Measurements from ENCODE around the gene FAM3B. TPM values are rescaled to one million over a fixed set of nuclear protein-coding genes. Genes with fewer than 3 reads are reported as not detected.

The FAM3B gene
- total RNA-seq, 1 experiment from 2014 or later: not detected

DNA sequence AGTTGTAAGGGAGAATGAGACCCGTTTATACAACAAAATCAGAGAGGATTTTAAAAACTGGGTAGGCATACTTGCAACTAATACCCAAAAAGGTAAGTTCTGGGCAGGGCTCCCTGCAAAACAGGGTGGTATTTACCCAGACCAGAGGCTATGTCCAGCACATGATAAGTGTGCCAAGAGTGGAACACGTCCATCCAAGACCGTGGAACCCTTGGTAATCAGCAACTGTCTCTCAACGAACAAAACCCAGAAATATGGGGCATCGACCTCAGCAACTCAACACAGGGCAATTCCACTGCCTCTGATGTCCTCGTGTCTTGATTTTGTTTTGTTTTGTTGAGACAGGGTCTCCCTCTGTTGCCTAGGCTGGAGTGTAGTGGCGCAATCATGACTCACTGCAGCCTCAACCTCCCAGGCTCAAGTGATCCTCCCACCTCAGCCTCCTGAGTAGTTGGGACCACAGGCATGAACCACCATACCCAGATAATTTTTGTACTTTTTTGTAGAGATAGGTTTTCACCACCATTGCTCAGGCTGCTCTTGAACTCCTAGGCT, 82.7 kb downstream of the FAM3B start:
- no peak for DNase-seq (ENCODE audit: low read depth, low spot score)
- in situ Hi-C loops (cut with HindIII; ENCODE audit: low pct_unique_long_range_greater_than_20kb, low sequenced_read_pairs): no loop called here

DNA sequence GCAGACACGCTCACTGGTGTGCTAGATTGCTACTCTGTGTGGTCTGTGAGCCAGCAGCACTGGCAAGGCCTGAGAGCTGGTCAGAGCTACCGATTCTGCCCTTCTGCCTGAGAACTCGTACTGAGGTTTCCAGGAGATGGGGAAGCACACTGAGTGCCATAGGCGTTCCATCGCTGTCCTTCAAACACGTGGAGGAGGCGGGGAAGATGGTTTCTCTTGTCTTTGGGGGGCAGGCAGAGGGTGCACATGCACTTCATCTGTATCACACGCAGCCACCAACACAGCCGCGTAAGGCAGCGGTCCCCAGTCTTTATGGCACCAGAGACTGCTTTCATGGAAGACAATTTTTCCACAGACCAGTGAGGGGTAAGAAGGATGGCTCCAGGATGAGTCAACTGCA, 85.6 kb downstream of the FAM3B start:
- no peak for DNase-seq (ENCODE audit: low read depth, low spot score)
- in situ Hi-C loops (cut with HindIII; ENCODE audit: low pct_unique_long_range_greater_than_20kb, low sequenced_read_pairs): no loop called here

DNA sequence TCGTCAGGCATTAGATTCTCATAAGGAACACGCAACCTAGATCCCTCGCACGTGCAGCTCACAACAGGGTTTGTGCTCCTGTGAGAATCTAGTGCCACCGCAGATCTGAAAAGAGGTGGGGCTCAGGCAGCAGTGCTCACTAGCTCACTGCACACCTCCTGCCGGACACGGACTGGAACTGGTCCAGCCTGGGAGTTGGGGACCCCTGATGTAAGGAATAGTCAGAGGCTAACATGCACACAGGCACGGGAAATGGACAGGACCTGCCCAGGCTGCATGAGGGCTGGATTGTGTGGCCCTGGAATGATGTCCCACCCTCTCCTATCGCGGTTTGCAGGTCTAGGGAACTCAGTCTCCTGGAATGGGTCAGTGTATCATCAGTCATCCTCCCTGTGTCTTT, 86.2 kb downstream of the FAM3B start:
- in situ Hi-C loops (cut with HindIII; ENCODE audit: low pct_unique_long_range_greater_than_20kb, low sequenced_read_pairs): no loop called here
- DNase-seq (ENCODE audit: low read depth, low spot score): no peak

DNA sequence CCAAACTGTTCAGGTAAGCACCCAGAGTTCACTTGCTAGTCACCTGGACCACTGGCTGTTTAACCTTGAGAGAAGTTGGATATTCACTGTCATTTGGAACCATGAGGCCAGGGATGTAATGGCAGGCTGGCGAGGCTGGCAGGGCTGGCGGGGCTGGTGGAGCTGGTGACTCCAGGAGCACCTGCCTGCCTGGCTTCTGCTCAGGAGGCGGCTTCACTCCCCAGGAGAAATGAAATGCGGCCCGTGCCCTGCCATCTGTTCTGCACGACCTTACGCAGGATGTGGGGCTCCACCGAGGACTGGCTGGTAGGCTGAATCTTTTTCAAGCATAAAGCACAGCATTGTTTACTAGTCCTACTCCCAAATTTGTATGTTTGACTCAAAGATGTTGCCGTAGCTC, 86.7 kb downstream of the FAM3B start:
- in situ Hi-C loops (cut with HindIII; ENCODE audit: low pct_unique_long_range_greater_than_20kb, low sequenced_read_pairs): no loop called here

DNA sequence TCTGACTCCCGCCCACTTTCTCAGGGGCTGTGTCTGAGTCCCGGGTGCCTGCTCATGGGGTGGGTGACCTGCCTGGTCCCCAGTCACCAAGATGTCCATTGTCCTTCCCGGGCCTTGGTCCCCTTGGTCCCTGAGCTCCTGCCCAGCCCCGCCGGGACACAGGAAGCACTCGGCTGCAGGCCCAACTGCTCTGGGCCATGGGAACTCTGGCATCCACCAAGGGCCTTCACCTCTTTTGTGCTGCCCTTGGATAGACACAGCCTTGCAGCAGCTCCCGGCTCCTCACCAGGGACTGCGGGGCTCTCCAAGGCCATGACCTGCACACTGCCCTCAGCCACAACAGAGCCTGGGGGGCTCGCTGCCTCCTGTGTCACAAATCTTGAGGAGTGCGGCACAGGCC, 87.4 kb downstream of the FAM3B start:
- in situ Hi-C loops (cut with HindIII; ENCODE audit: low pct_unique_long_range_greater_than_20kb, low sequenced_read_pairs): no loop called here
- DNase-seq (ENCODE audit: low read depth, low spot score): no peak

More for the DNA sequence above, 86.7 kb downstream of the FAM3B start:
- no peak for DNase-seq (ENCODE audit: low read depth, low spot score)

DNA sequence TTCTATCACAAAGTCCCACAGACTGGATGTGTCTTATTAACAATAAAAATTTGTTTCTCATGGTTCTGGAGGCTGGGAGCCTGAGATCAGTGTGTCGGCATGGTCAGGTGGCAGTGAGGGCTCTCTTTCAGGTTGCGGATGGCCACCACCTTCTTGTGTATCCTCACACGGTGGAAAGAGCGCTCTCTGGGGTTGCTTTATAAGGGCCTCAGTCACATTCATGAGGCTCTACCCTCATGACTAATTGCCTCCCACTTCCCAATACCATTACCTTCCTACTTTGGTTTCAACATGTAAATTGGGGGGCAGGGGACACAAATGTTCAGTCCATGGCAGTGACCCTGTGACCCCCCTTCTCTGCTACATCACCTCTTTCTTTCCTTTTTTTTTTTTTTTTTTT, 88.7 kb downstream of the FAM3B start:
- in situ Hi-C loops (cut with HindIII; ENCODE audit: low pct_unique_long_range_greater_than_20kb, low sequenced_read_pairs): no loop called here

DNA sequence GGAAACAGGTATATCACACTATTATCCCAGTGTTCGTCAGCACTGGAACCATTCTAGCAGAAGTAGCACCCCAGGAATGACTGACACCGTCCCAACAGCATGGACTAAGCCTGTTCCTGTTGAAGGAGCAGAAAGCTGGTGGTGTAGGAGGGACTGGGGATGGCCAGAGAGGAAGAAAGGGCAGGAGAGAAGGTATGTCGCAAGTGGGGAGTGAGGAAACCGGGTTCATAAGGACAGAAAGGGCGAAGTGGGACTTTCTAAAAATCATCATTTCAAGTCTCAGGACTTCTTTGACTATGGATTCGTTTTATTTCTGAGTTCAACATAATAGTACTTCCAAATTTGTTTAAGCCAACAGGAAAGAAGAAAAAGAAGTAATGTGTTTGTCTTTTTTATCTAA, 89.7 kb downstream of the FAM3B start:
- in situ Hi-C loops (cut with HindIII; ENCODE audit: low pct_unique_long_range_greater_than_20kb, low sequenced_read_pairs): no loop called here
- DNase-seq (ENCODE audit: low read depth, low spot score): no peak

More for the DNA sequence above, 88.7 kb downstream of the FAM3B start:
- no peak for DNase-seq (ENCODE audit: low read depth, low spot score)

Other genes with a start within 250 kb of the FAM3B start
- 490 and 502 TPM in 2 replicates for gene BACE2, start 148.6 kb upstream of the FAM3B start, total RNA-seq (2014; rRNA removed; shearing (Covaris generic))
- not detected in 2 replicates for gene MX2, start 45.2 kb downstream of the FAM3B start, total RNA-seq (2014; rRNA removed; shearing (Covaris generic))
- gene MX1, start 109.4 kb downstream of the FAM3B start, total RNA-seq (2014; rRNA removed; shearing (Covaris generic)): 2.4 and 3.6 TPM in 2 replicates
- not detected in 2 replicates for gene TMPRSS2, start 191.4 kb downstream of the FAM3B start, total RNA-seq (2014; rRNA removed; shearing (Covaris generic))

Data from SK-MEL-5 (cell line).